C4-2B (cell line): ENCODE measurements around the gene ZNF133.
"Not testable (repeated sequence)": the region's sequence is repeated elsewhere in the genome, so short reads cannot be mapped to it uniquely, and the experiment has no call there.

Experiments used
- H3K27ac ChIP-seq: fragments of 450-650 bp; 2 replicates; pipeline ENCODE4 v1.5.1; 2017
- ZFX ChIP-seq: fragments of 450-650 bp; IDR thresholded peaks from 2 replicates; pipeline ENCODE4 v1.6.1; 2017
- TF ChIP-seq, protein P1 (sequence below): fragments of 450-650 bp; conservative IDR thresholded peaks from 2 replicates; pipeline ENCODE4 v1.5.1; 2017; ENCODE audit warnings: mild to moderate bottlenecking

The ZNF133 gene

DNA sequence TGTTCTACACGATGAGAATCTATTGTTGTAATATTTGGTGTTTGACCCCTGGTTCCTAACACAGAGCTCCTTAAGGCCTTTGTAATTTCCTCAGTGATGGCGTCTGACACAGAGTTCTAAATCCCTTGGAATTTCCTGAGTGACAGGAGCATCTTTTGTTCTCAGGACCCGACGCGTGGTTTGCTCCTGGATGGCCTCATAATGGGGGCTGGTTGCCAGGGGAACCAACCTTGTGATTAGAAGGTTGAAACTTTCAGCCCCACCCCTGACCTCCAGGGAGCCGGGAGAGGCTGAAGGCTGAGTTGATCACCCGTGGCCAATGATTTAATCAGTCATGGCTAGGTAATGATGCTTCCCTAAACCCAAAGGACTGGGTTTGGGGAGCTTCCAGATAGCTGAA is 20.5 kb upstream of the ZNF133 start:
- H3K27ac ChIP-seq, result no peak overlapping the region
- TF ChIP-seq, protein P1, sequence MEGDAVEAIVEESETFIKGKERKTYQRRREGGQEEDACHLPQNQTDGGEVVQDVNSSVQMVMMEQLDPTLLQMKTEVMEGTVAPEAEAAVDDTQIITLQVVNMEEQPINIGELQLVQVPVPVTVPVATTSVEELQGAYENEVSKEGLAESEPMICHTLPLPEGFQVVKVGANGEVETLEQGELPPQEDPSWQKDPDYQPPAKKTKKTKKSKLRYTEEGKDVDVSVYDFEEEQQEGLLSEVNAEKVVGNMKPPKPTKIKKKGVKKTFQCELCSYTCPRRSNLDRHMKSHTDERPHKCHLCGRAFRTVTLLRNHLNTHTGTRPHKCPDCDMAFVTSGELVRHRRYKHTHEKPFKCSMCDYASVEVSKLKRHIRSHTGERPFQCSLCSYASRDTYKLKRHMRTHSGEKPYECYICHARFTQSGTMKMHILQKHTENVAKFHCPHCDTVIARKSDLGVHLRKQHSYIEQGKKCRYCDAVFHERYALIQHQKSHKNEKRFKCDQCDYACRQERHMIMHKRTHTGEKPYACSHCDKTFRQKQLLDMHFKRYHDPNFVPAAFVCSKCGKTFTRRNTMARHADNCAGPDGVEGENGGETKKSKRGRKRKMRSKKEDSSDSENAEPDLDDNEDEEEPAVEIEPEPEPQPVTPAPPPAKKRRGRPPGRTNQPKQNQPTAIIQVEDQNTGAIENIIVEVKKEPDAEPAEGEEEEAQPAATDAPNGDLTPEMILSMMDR, result no peak
- no peak for TF ChIP-seq ZFX

DNA sequence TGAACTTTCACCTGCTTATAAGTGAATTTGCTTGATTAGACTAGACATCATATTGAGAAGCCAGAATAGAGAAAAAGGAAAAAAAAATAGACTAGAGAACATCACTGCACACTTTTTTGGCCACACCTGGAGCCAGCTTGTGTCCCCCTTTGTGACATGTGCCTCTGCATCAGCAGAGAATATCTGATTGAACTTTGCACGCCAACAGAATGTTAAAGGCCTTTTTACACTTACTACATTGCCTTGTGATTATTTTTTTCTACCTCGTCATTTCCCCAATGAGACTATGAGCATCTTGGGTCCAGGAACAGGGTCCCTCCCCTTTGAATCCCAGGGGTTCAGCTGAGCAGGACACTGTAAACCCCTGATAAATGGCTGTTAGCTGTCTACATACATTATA is 17.2 kb upstream of the ZNF133 start:
- TF ChIP-seq ZFX, result no peak
- TF ChIP-seq, protein P1, result no peak
- no peak overlapping the region for H3K27ac ChIP-seq

DNA sequence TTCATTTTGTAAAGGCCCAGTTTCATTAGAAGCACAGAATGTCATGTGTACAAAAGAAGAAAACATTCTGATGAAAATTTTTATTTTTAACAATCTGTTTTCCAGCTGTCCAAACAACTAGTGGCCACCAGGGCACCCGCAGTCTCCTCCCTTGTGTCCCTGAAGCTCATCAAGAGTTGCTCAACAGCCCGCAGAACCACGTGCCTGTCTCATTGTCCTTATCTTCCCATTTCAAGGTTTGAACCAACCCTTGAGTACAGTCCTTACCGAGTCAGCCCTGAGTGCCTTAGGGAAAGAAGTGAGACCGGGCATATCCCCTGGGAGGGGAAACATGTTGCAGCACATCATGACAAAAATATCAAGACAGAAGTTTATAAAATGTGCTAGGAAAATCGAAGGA is 15.9 kb upstream of the ZNF133 start:
- TF ChIP-seq, protein P1, result no peak; the same call in 1 of the 2 replicates
- no peak for TF ChIP-seq ZFX
- no peak overlapping the region for H3K27ac ChIP-seq

DNA sequence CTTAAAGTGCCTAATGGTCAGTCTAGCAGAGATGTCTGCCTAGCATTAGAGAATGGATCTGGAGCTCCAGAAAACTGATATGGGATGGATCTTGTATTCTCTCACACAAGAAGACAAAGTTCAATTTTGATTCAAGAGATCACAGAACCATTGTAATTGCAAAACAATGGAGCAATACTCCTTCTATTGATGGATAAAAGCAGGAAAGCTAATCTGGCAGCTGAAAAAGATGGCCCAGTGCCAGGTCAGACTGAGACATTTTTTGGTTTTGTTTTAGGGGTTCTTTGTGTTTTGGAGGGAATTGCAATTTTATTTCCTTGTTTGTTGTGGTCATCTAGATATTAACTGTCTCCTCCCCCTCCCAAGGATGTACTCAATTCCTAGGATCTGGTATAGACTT is 14.6 kb upstream of the ZNF133 start:
- no peak overlapping the region for H3K27ac ChIP-seq
- TF ChIP-seq, protein P1, result no peak
- no peak for TF ChIP-seq ZFX

DNA sequence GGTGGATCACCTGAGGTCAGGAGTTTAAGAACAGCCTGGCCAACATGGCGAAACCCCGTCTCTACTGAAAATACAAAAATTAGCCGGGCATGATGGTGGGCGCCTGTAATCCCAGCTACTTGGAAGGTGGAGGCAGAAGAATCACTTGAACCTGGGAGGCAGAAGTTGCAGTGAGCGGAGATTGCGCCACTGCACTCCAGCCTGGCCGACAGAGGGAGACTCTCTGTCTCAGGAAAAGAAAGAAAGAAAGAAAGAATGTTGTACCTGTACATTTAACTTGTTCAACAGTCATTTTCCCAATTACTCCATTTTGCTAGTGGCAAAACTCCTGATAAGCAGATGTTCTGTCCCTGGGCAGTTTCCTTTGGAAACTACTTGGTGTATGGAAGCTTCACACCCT is 12.4 kb upstream of the ZNF133 start:
- not testable (repeated sequence) for H3K27ac ChIP-seq

DNA sequence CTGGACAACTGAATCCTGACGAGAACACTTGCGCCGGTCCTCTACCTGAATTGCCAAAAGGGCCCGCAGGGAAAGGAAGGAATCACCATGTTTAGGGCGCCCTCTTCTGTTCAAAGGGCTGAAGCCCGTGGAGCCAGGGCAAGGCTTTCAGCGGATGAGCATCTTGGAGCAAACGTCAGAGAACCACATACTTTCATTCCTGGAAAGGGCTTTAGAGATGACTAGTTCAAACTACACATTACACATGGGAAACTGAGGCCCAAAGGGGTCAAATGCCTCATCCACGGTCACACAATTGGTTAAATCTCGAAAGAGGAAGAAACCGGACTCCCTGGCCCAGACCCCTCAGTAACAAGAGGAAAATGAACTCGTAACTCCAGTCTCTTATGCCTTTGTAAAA is 11.5 kb upstream of the ZNF133 start:
- no peak overlapping the region for H3K27ac ChIP-seq
- TF ChIP-seq, protein P1, result peak; percentile 79
- TF ChIP-seq ZFX, result no peak

DNA sequence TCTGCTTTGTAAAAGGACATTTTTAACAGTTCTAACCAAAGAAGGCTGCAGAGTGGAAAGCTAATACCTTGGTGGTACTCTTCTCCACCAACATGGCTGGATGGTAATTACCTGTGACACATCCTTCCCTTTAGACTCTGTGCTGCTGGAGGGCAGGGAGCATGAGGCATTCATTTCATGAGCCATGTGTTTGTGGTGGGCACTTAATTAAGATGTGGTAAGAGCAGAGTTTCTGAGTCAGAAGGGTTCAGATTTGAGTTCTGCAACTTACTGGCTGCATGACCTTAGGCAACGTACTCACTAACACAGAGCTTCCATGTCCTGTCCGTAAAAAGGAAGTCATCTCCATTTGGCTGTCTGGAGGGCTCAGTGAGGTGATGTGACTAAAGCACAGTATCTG is 9.1 kb upstream of the ZNF133 start:
- no peak overlapping the region for H3K27ac ChIP-seq
- TF ChIP-seq, protein P1, result no peak
- TF ChIP-seq ZFX, result no peak

DNA sequence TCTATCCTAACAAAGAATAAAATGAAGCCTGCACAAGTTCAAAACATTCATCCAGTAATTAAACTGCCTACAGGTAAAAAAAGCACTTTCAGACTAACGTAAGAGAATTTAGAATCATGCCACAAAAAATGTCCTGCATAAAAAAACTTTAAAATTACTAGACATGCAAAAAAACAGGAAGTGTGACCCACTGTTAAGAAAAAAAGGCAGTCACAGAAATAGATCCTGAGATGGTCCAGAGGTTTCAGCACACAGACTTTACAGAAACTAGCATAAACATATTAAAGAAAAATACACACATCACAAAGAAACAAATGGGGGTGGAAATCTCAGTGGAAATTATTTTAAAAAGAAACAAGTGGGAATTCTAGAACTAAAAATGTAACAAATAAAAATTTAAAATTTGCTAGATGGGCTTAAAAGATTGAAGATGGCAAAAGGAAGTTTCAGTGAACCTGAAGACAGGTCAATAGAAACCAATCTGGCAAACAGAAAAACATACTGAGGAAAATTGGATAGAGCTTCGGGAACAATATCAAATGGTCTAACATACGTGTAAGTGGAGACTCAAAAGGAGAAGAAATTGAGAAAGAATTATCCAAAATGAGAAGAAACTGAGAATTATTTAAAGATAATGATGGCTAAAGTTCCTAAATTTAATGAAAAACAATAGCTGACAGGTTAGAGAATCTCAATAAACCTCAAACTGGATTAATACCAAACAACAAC is 3.4 kb upstream of the ZNF133 start:
- TF ChIP-seq, protein P1, result no peak
- no peak for TF ChIP-seq ZFX
- H3K27ac ChIP-seq, result no peak overlapping the region
